ENCODE measurements around the gene RAB9A. TPM values are rescaled to one million over a fixed set of nuclear protein-coding genes. Genes with fewer than 3 reads are reported as not detected.

RAB9A gene
- polyA plus RNA-seq, 2 donors: 23.8 to 24.7 TPM

- no peaks in the 10 kb centered on the region for H3K4me1 ChIP-seq (ENCODE audit: control insufficient read depth in 2 of 2, insufficient read depth in 2 of 2, low read length in 1 of 2)
- no peaks in the 10 kb centered on the region for H3K36me3 ChIP-seq (ENCODE audit: control insufficient read depth in 2 of 2, insufficient read depth in 2 of 2, low read length in 1 of 2)
- H3K9me3 ChIP-seq (ENCODE audit: control insufficient read depth in 2 of 2, insufficient read depth in 1 of 2, low read depth in 1 of 2, low read length in 1 of 2): no peaks in the 10 kb centered on the region
- H3K4me3 ChIP-seq (ENCODE audit: low read depth in 1 of 2, low read length in 2 of 2): no peak overlapping the region
- 40 to 55% methylated on average over 3 of the region's 3 CpGs for WGBS, 2 donors
- no peak overlapping the region for H3K27ac ChIP-seq (ENCODE audit: low read depth in 2 of 2, low read length in 1 of 2)
- no peaks in the 10 kb centered on the region for H3K27me3 ChIP-seq (ENCODE audit: control insufficient read depth in 1 of 2, insufficient read depth in 2 of 2, low read length in 2 of 2)
These were observed 3.7 kb upstream of the RAB9A start for GRCh38 chrX:13685126-13685763.

GRCh38 chrX:13687203-13687602, 1.7 kb upstream of the RAB9A start:
- Histone ChIP-seq H3K36me3 (ENCODE audit: control insufficient read depth in 2 of 2, insufficient read depth in 2 of 2, low read length in 1 of 2) (no peaks in the 10 kb centered on the region), H3K9me3 (ENCODE audit: control insufficient read depth in 2 of 2, insufficient read depth in 1 of 2, low read depth in 1 of 2, low read length in 1 of 2) (no peaks in the 10 kb centered on the region), H3K4me1 (ENCODE audit: control insufficient read depth in 2 of 2, insufficient read depth in 2 of 2, low read length in 1 of 2) (no peaks in the 10 kb centered on the region), H3K27me3 (ENCODE audit: control insufficient read depth in 1 of 2, insufficient read depth in 2 of 2, low read length in 2 of 2) (no peaks in the 10 kb centered on the region), H3K4me3 (ENCODE audit: low read depth in 1 of 2, low read length in 2 of 2) (no peak overlapping the region), H3K27ac (ENCODE audit: low read depth in 2 of 2, low read length in 1 of 2) (no peak overlapping the region)
- WGBS, 2 donors: 73 to 96% methylated on average over 1 of the region's 1 CpG

- Histone ChIP-seq H3K9me3 (ENCODE audit: control insufficient read depth in 2 of 2, insufficient read depth in 1 of 2, low read depth in 1 of 2, low read length in 1 of 2) (no peaks in the 10 kb centered on the region), H3K36me3 (ENCODE audit: control insufficient read depth in 2 of 2, insufficient read depth in 2 of 2, low read length in 1 of 2) (no peaks in the 10 kb centered on the region), H3K4me1 (ENCODE audit: control insufficient read depth in 2 of 2, insufficient read depth in 2 of 2, low read length in 1 of 2) (no peaks in the 10 kb centered on the region), H3K27ac (ENCODE audit: low read depth in 2 of 2, low read length in 1 of 2) (peak overlapping the region; percentile 9 to 98), H3K27me3 (ENCODE audit: control insufficient read depth in 1 of 2, insufficient read depth in 2 of 2, low read length in 2 of 2) (peaks cover 0 to 6% of the 10 kb centered on the region in 2 donors), H3K4me3 (ENCODE audit: low read depth in 1 of 2, low read length in 2 of 2) (peak overlapping the region; percentile 56 to 87)
- 6 to 9% methylated on average over 13 of the region's 13 CpGs for WGBS, 2 donors
These were observed 457 bp upstream of the RAB9A start for GRCh38 chrX:13688384-13688957.

GRCh38 chrX:13689741-13690211, 848 bp downstream of the RAB9A start:
- Histone ChIP-seq H3K9me3 (ENCODE audit: control insufficient read depth in 2 of 2, insufficient read depth in 1 of 2, low read depth in 1 of 2, low read length in 1 of 2) (no peaks in the 10 kb centered on the region), H3K27ac (ENCODE audit: low read depth in 2 of 2, low read length in 1 of 2) (peak overlapping the region; percentile 93 to 98), H3K27me3 (ENCODE audit: control insufficient read depth in 1 of 2, insufficient read depth in 2 of 2, low read length in 2 of 2) (peaks cover 0 to 6% of the 10 kb centered on the region in 2 donors), H3K4me1 (ENCODE audit: control insufficient read depth in 2 of 2, insufficient read depth in 2 of 2, low read length in 1 of 2) (no peaks in the 10 kb centered on the region), H3K36me3 (ENCODE audit: control insufficient read depth in 2 of 2, insufficient read depth in 2 of 2, low read length in 1 of 2) (no peaks in the 10 kb centered on the region), H3K4me3 (ENCODE audit: low read depth in 1 of 2, low read length in 2 of 2) (peak overlapping the region; percentile 56 to 87)
- WGBS, 2 donors: 0 to 5% methylated on average over 16 of the region's 16 CpGs

GRCh38 chrX:13690836-13691235, 1.9 kb downstream of the RAB9A start:
- Histone ChIP-seq H3K4me1 (ENCODE audit: control insufficient read depth in 2 of 2, insufficient read depth in 2 of 2, low read length in 1 of 2) (no peaks in the 10 kb centered on the region), H3K27me3 (ENCODE audit: control insufficient read depth in 1 of 2, insufficient read depth in 2 of 2, low read length in 2 of 2) (peaks cover 0 to 6% of the 10 kb centered on the region in 2 donors), H3K4me3 (ENCODE audit: low read depth in 1 of 2, low read length in 2 of 2) (peak overlapping the region in 1 of 2 donors; percentile 56), H3K27ac (ENCODE audit: low read depth in 2 of 2, low read length in 1 of 2) (no peak overlapping the region), H3K9me3 (ENCODE audit: control insufficient read depth in 2 of 2, insufficient read depth in 1 of 2, low read depth in 1 of 2, low read length in 1 of 2) (no peaks in the 10 kb centered on the region), H3K36me3 (ENCODE audit: control insufficient read depth in 2 of 2, insufficient read depth in 2 of 2, low read length in 1 of 2) (no peaks in the 10 kb centered on the region)
- WGBS, 2 donors: 51 to 58% methylated on average over 3 of the region's 3 CpGs

GRCh38 chrX:13691841-13692371, 3.0 kb downstream of the RAB9A start:
- 67 to 76% methylated on average over 7 of the region's 7 CpGs for WGBS, 2 donors
- Histone ChIP-seq H3K9me3 (ENCODE audit: control insufficient read depth in 2 of 2, insufficient read depth in 1 of 2, low read depth in 1 of 2, low read length in 1 of 2) (no peaks in the 10 kb centered on the region), H3K4me3 (ENCODE audit: low read depth in 1 of 2, low read length in 2 of 2) (no peak overlapping the region), H3K36me3 (ENCODE audit: control insufficient read depth in 2 of 2, insufficient read depth in 2 of 2, low read length in 1 of 2) (no peaks in the 10 kb centered on the region), H3K27ac (ENCODE audit: low read depth in 2 of 2, low read length in 1 of 2) (peak overlapping the region in 1 of 2 donors; percentile 1), H3K27me3 (ENCODE audit: control insufficient read depth in 1 of 2, insufficient read depth in 2 of 2, low read length in 2 of 2) (peaks cover 0 to 6% of the 10 kb centered on the region in 2 donors), H3K4me1 (ENCODE audit: control insufficient read depth in 2 of 2, insufficient read depth in 2 of 2, low read length in 1 of 2) (no peaks in the 10 kb centered on the region)

- Histone ChIP-seq H3K27me3 (ENCODE audit: control insufficient read depth in 1 of 2, insufficient read depth in 2 of 2, low read length in 2 of 2) (peaks cover 0 to 6% of the 10 kb centered on the region in 2 donors), H3K36me3 (ENCODE audit: control insufficient read depth in 2 of 2, insufficient read depth in 2 of 2, low read length in 1 of 2) (no peaks in the 10 kb centered on the region), H3K27ac (ENCODE audit: low read depth in 2 of 2, low read length in 1 of 2) (peak overlapping the region; percentile 38 to 67), H3K4me1 (ENCODE audit: control insufficient read depth in 2 of 2, insufficient read depth in 2 of 2, low read length in 1 of 2) (no peaks in the 10 kb centered on the region), H3K9me3 (ENCODE audit: control insufficient read depth in 2 of 2, insufficient read depth in 1 of 2, low read depth in 1 of 2, low read length in 1 of 2) (no peaks in the 10 kb centered on the region), H3K4me3 (ENCODE audit: low read depth in 1 of 2, low read length in 2 of 2) (no peak overlapping the region)
- WGBS, 2 donors: 62 to 68% methylated on average over 5 of the region's 5 CpGs
These were observed 3.9 kb downstream of the RAB9A start for GRCh38 chrX:13692771-13693231.

DNA sequence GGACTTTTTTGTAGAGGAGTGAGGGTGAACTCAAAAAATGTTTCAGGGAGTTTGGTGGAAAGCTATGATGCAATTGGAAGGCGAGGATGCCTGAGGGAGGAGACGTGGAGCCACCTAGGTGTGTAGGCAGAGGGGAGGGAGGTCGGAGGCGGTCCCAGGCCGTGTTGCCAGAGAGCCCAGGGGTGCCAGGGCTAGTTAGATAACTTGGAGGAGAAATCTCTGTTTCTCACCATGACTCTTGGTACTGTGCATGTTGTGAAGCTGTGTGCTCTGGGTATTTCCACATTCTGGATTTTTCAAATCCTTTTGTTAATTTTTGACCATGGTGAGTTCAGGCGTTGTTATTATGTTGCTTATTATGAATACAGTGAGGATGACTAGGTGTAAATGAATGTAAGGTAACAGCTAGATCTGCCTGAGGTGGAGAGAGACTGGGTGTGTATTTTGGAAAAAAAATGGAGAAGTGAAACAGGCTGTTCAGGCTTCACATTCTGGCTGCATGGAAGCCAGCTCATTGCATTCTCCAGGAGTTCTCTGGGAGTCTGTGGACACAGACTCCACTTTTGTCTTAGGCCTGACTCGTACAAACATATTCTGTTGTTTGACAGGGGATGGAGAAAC, 4.5 kb downstream of the RAB9A start:
- WGBS, 2 donors: 44 to 49% methylated on average over 7 of the region's 7 CpGs
- no peak overlapping the region for H3K4me3 ChIP-seq (ENCODE audit: low read depth in 1 of 2, low read length in 2 of 2)
- peaks cover 0 to 6% of the 10 kb centered on the region in 2 donors for H3K27me3 ChIP-seq (ENCODE audit: control insufficient read depth in 1 of 2, insufficient read depth in 2 of 2, low read length in 2 of 2)
- no peaks in the 10 kb centered on the region for H3K4me1 ChIP-seq (ENCODE audit: control insufficient read depth in 2 of 2, insufficient read depth in 2 of 2, low read length in 1 of 2)
- H3K9me3 ChIP-seq (ENCODE audit: control insufficient read depth in 2 of 2, insufficient read depth in 1 of 2, low read depth in 1 of 2, low read length in 1 of 2): no peaks in the 10 kb centered on the region
- H3K27ac ChIP-seq (ENCODE audit: low read depth in 2 of 2, low read length in 1 of 2): peak overlapping the region; percentile 67 to 86
- H3K36me3 ChIP-seq (ENCODE audit: control insufficient read depth in 2 of 2, insufficient read depth in 2 of 2, low read length in 1 of 2): no peaks in the 10 kb centered on the region

GRCh38 chrX:13694359-13694758, 5.4 kb downstream of the RAB9A start:
- H3K4me3 ChIP-seq (ENCODE audit: low read depth in 1 of 2, low read length in 2 of 2): no peak overlapping the region

More at GRCh38 chrX:13694359-13694758, 5.4 kb downstream of the RAB9A start:
- Histone ChIP-seq H3K27ac (ENCODE audit: low read depth in 2 of 2, low read length in 1 of 2) (peak overlapping the region; percentile 13 to 21), H3K36me3 (ENCODE audit: control insufficient read depth in 2 of 2, insufficient read depth in 2 of 2, low read length in 1 of 2) (no peaks in the 10 kb centered on the region), H3K4me1 (ENCODE audit: control insufficient read depth in 2 of 2, insufficient read depth in 2 of 2, low read length in 1 of 2) (no peaks in the 10 kb centered on the region), H3K9me3 (ENCODE audit: control insufficient read depth in 2 of 2, insufficient read depth in 1 of 2, low read depth in 1 of 2, low read length in 1 of 2) (no peaks in the 10 kb centered on the region), H3K27me3 (ENCODE audit: control insufficient read depth in 1 of 2, insufficient read depth in 2 of 2, low read length in 2 of 2) (peaks cover 0 to 6% of the 10 kb centered on the region in 2 donors)
- 76 to 80% methylated on average over 2 of the region's 2 CpGs for WGBS, 2 donors
